WI38 (cell line): ENCODE data around the gene PIP5KL1.

Experiments used
- H3K4me3 ChIP-seq: 2 replicates; pipeline ENCODE4 v1.5.1; 2011; ENCODE audit warnings: low read depth, mild to moderate bottlenecking, control low read depth, low read length
- TF ChIP-seq, protein P1 (sequence below): IDR thresholded peaks from 2 replicates; pipeline ENCODE4 v1.5.1; 2012; ENCODE audit warnings: low read depth, mild to moderate bottlenecking, control low read depth, low read length

PIP5KL1 gene

GRCh38 chr9:127874301-127875221 lies 56.0 kb downstream of the PIP5KL1 start:
- TF ChIP-seq, protein P1, sequence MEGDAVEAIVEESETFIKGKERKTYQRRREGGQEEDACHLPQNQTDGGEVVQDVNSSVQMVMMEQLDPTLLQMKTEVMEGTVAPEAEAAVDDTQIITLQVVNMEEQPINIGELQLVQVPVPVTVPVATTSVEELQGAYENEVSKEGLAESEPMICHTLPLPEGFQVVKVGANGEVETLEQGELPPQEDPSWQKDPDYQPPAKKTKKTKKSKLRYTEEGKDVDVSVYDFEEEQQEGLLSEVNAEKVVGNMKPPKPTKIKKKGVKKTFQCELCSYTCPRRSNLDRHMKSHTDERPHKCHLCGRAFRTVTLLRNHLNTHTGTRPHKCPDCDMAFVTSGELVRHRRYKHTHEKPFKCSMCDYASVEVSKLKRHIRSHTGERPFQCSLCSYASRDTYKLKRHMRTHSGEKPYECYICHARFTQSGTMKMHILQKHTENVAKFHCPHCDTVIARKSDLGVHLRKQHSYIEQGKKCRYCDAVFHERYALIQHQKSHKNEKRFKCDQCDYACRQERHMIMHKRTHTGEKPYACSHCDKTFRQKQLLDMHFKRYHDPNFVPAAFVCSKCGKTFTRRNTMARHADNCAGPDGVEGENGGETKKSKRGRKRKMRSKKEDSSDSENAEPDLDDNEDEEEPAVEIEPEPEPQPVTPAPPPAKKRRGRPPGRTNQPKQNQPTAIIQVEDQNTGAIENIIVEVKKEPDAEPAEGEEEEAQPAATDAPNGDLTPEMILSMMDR: no peak
- H3K4me3 ChIP-seq: no peak overlapping the region

DNA sequence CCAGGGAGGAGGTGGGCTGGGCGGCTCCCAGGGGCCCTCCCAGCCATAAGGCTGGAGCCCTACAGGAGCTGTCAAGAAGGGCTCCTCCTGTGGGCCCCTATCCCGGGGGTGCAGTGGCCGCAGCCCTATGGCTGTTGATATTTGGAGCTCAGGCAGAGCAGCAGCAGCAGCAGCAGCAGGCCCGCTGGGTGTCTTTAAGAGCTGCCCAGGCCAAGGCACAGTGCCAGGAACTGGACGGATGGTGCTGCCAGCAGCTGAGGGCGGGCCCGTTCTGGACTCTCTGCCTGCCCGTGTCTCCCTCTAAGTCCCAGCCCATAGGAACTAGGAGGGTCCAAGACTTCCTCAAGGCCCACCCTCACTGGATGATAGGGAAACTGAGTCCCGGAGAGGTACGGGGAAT lies 56.7 kb downstream of the PIP5KL1 start:
- TF ChIP-seq, protein P1: no peak
- H3K4me3 ChIP-seq: no peak overlapping the region

DNA sequence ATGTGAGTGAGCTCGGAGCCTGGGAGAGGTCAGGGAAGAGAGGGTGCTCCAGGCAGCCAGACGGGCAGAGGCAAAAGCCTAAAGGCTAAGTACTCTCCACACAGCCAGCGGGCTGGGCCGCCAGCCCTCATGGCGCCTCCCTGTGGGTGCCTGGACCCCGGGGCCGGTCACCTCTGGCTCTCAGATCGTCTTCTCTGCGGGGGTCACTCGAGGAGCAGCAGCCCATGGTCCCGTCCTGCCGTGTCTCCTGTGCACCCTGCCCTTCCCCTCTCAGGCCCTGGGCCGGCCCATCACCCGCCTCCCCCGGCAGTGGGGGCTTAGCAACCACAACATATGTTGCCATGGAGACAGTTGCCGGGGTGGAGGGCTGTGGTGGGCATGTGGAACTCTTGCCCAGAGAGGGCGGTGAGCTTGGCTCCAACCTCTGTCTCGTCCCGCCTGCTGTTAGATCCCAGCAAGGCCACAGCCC lies 57.3 kb downstream of the PIP5KL1 start:
- TF ChIP-seq, protein P1: no peak
- H3K4me3 ChIP-seq: no peak overlapping the region

DNA sequence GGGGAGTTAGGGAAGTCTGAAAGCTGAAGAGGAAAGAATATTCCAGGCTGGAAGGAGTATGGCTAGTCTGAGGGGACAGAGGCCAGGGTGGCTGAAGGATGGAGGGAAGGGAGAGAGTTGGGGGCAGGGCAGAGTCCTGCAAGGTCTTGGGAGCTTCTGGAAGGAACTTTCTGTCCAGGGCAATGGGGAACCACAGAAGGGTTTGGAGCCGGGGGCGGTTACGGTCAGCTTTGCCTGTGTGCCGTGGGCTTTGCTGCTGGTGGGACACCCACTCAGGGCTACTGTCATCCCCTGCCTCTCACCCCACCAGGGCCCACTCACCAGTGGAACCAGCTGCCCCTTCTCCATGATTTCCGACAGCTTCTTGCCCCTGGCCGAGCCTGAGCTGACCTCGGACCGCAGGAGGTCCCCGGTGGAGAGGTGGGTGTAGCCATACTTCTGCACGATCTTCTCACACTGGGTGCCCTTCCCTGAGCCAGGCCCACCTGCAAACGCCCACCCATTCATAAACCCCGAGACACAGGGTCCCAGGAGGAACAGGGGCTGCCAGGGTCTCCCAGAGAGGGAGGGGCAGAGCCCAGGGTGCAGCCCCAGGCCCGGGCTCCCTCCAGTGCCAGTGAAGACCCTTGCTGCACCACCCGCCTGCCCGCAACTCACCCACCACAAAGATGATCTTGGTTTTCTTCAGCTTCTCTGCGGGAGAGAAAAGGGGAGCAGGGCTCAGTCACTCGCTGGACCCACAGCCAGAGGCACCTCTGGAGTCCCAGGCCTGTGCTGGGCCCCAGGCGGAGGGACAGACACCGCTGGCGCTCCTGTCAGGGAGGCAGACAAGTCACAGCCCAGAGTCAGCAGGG lies 58.0 kb downstream of the PIP5KL1 start:
- TF ChIP-seq, protein P1: no peak
- H3K4me3 ChIP-seq: no peak overlapping the region

GRCh38 chr9:127871531-127871930 lies 59.0 kb downstream of the PIP5KL1 start:
- TF ChIP-seq, protein P1: no peak
- H3K4me3 ChIP-seq: no peak overlapping the region

DNA sequence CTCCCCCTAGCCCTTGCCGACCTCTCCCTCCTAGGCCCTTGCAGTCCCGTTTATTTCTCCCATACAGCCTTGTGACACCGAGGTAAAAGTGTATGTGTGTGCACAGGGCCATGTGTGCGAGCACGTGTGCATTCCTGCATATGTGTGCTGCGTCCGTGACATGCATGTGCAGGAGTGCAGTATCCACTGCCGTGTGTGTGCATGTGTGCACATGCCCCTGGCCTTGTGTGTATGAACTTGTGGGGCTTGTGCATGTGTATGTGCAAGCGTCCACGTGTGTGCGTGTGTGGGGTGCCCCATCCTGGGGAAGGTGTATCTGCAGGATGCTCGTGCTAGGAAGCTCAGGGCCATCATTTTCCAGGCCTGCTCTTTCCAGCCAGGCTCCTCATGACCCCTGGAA lies 59.7 kb downstream of the PIP5KL1 start:
- no peak overlapping the region for H3K4me3 ChIP-seq
- TF ChIP-seq, protein P1: no peak
